Left lung (tissue), 10 donors: ENCODE results near the gene NPB. TPM values are rescaled to one million over a fixed set of nuclear protein-coding genes. Genes with fewer than 3 reads are reported as not detected.

Experiments
- ATAC-seq: fragments of 200-7000 bp; cut with Tn5 transposase; one replicate; pipeline ENCODE4 v1.9.1; 2020; ENCODE audit warnings: moderate library complexity
- DNase-seq, 4 donors: peaks; one replicate each; pipeline ENCODE4 v3.0.0-alpha.2; 2013 to 2020
- H3K27ac ChIP-seq, 2 donors: fragments of 200-600 bp; sonication (generic) in 1 of 2; one replicate each; pipeline versions ENCODE4 v1.5.0 to v1.8.0; 2020 to 2021
- H3K27me3 ChIP-seq, 2 donors: fragments of 200-600 bp; sonication (generic) in 1 of 2; one replicate each; pipeline versions ENCODE4 v1.5.0 to v1.8.0; 2020 to 2021
- H3K36me3 ChIP-seq, 2 donors: fragments of 200-600 bp; sonication (generic) in 1 of 2; one replicate each; pipeline versions ENCODE4 v1.5.0 to v1.8.0; 2020 to 2021
- H3K4me1 ChIP-seq, 2 donors: fragments of 200-600 bp; one replicate each; pipeline ENCODE4 v1.8.0; 2021
- H3K4me3 ChIP-seq, 2 donors: fragments of 200-600 bp; sonication (generic) in 1 of 2; one replicate each; pipeline versions ENCODE4 v1.5.0 to v1.8.0; 2020 to 2021; ENCODE audit warnings: mild to moderate bottlenecking in 1 of 2
- H3K9me3 ChIP-seq, 2 donors: fragments of 200-600 bp; sonication (generic) in 1 of 2; one replicate each; pipeline versions ENCODE4 v1.5.0 to v1.8.0; 2020 to 2021
- intact Hi-C, 2 donors: fragments of 100-400 bp; cut with DNase I; formaldehyde crosslinking; loops; one replicate each; pipeline versions ENCODE4 v1.11.2 to v1.14.2; 2022
- polyA plus RNA-seq, 6 donors: library from polyadenylated mRNA; unstranded; fragments of 120-200 nt; gene quantifications; one replicate each; pipeline ENCODE4 v1.2.1, GENCODE V29; 2013; ENCODE audit not compliant: insufficient read length in 6 of 6
- total RNA-seq, 2 donors: library from RNA; stranded (reverse); fragmentation: NEBNext Ultra II Directional; extraction: Animal tissue kit (Norgen Biotek cat#: 25700); gene quantifications; one replicate each; pipeline ENCODE4 v1.2.1, GENCODE V29; 2021
- TF ChIP-seq, protein P1 (sequence below), 2 donors: fragments of 200-600 bp; sonication (generic) in 1 of 2; IDR thresholded peaks; one replicate each; pipeline versions ENCODE4 v1.5.0 to v1.8.0; 2021; ENCODE audit warnings: antibody characterized with exemption in 2 of 2
- donor health status: DM: no; HTN: yes; CAD: no.
- donor health status: DM: no; HTN: no; CAD: no.

NPB gene
- total and polyA plus RNA-seq, 8 donors: 0.26 to 2.1 (median 1.3) TPM

DNA sequence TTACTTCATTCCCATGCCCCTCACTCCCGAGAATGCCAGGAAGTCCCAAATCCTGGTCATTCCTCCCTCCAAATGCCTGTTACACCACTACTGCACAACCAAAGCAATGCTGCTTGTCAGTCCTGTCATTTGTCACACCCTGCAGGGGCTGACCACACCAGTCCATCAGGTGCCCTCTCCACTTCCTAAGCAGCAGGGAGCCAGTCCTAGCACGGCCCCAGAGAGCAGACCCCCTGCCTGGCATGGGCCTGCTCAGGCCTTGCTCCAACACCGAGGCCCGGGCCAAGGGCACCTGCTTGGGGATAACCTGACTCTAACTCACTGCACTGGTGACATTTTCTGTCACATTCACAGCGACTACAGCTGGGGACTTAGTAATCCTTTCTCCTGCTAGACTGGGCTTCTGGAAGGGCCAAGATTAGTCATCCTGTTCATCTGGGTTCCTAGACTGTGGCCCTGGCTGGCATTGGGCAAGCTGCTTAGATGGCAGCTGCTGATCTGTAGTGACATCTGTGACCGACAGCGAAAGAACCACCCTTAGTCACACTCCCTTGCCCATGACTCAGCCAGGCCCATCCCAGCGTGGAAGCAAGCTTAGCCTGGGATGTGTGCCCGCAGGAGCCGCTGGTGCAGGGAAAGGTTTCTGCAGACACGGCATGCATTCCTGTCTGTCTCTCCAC lies 16.0 kb upstream of the NPB start:
- no peak for DNase-seq
- H3K4me1 ChIP-seq: peaks cover 10 to 16% of the 10 kb centered on the region in 2 donors
- H3K4me3 ChIP-seq: no peak overlapping the region
- intact Hi-C loops: no loop called here
- no peak overlapping the region for H3K27ac ChIP-seq
- peaks cover 0 to 83% of the 10 kb centered on the region in 2 donors for H3K36me3 ChIP-seq
- H3K27me3 ChIP-seq: no peaks in the 10 kb centered on the region
- TF ChIP-seq, protein P1, sequence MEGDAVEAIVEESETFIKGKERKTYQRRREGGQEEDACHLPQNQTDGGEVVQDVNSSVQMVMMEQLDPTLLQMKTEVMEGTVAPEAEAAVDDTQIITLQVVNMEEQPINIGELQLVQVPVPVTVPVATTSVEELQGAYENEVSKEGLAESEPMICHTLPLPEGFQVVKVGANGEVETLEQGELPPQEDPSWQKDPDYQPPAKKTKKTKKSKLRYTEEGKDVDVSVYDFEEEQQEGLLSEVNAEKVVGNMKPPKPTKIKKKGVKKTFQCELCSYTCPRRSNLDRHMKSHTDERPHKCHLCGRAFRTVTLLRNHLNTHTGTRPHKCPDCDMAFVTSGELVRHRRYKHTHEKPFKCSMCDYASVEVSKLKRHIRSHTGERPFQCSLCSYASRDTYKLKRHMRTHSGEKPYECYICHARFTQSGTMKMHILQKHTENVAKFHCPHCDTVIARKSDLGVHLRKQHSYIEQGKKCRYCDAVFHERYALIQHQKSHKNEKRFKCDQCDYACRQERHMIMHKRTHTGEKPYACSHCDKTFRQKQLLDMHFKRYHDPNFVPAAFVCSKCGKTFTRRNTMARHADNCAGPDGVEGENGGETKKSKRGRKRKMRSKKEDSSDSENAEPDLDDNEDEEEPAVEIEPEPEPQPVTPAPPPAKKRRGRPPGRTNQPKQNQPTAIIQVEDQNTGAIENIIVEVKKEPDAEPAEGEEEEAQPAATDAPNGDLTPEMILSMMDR (IDR thresholded peaks at IDR 0.05): no peak
- H3K9me3 ChIP-seq: no peaks in the 10 kb centered on the region
- ATAC-seq: no peak

DNA sequence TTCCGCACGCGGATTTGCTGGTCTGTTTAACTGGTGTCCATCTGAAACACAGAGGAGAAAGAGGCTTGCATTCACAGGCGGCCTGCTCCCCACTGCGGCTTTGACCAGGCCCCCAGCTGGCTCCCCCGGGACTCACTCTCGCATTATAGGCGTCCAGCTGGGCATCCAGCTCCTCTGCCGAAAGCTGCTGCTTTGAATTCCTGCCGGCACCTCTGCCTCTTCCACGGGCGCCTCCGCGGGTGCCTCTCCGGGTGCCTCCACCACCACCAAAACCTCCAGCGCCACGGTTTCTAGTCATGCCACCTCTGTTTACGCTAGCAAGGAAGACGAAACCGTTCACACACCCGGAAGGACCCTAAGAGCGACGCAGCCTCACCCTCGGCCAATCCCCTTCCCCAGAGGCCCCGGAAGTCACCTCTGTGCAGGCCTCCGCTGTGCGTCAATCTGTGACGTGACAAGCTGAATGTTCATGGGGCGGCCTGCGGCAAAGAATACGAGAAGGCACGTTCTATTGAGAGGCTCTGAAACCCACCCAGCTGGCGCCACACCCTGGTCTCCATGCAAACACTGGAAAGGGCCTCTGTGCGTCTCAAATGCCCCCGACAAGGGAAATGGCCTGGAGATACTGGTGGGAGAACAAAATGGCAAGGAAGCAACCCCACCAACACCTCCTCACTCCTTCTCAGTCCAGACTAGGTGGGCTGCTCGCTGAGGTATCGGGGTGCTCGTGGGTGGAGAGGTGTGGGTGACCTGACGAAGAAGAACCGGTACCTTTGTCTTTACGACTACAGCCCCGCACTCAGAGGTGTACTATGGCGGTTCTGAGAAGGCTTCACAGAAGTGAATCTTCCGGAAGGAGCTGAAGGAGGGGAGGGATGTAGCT lies 13.7 kb upstream of the NPB start:
- Histone ChIP-seq H3K9me3 (no peaks in the 10 kb centered on the region), H3K27me3 (no peaks in the 10 kb centered on the region), H3K27ac (no peak overlapping the region), H3K36me3 (peaks cover 0 to 67% of the 10 kb centered on the region in 2 donors), H3K4me3 (no peak overlapping the region), H3K4me1 (peaks cover 15 to 28% of the 10 kb centered on the region in 2 donors)
- ATAC-seq (no peak), DNase-seq (peak in 1 of 4 donors; percentile 69)
- TF ChIP-seq, protein P1 (IDR thresholded peaks at IDR 0.05): no peak
- intact Hi-C loops: no loop called here

DNA sequence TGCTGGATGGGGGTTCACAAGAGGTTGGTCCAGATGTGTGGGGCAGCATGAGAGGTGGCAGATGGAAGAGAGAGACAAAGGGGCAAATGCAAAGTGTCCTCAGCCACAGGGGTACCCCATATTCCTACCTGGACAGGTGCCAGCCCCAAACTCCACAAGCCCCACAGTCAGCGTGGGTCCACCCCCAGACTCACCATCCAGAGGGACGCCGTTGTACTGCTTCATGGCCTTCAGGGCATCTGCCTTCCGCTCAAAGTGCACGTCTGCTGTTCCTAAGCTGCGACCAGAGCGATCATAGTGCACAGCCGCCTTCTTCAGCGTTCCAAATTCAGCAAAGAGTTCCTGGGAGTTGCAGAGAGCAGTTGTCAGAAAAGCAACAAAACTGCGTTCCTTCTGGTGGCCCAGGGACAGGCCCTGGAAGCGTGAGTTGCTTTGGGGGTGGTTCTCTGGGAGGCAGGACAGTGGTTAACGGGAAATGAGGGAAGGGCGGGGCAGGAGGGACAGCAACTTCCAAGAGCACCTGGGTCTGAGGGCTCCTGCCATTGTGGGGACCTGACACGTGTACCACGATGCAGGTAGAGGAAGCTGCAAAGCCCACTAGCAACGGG lies 12.9 kb upstream of the NPB start:
- no peaks in the 10 kb centered on the region for H3K27me3 ChIP-seq
- no peak overlapping the region for H3K4me3 ChIP-seq
- intact Hi-C loops: no loop called here
- DNase-seq (no peak), ATAC-seq (no peak)
- H3K36me3 ChIP-seq: peaks cover 0 to 65% of the 10 kb centered on the region in 2 donors
- TF ChIP-seq, protein P1 (IDR thresholded peaks at IDR 0.05): no peak
- peaks cover 15 to 35% of the 10 kb centered on the region in 2 donors for H3K4me1 ChIP-seq
- no peaks in the 10 kb centered on the region for H3K9me3 ChIP-seq
- no peak overlapping the region for H3K27ac ChIP-seq

DNA sequence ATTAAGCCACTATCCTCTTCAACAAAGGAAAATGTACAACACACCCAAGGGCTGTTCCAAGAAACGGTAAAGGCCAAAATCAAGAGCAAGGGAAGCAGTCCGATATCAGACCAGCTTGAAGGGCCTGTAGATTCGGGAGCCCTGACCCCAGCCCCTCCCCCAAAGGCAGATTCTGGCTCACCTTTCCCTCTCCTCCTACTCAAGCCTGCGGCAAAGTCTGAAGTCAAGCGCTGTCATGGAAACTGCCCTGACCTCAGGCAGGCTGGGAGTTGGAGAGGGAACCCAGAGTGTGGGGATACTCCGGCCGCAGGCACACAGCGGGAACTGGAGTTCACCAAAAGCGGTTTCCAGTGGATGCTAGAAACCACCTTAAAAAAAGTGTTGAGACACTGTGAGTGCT lies 12.4 kb upstream of the NPB start:
- Histone ChIP-seq H3K27me3 (no peaks in the 10 kb centered on the region), H3K9me3 (no peaks in the 10 kb centered on the region), H3K36me3 (peaks cover 0 to 65% of the 10 kb centered on the region in 2 donors), H3K4me3 (peak overlapping the region in 1 of 2 donors; percentile 95), H3K27ac (no peak overlapping the region), H3K4me1 (peaks cover 15 to 35% of the 10 kb centered on the region in 2 donors)
- DNase-seq (no peak), ATAC-seq (no peak)
- intact Hi-C loops: no loop called here
- TF ChIP-seq, protein P1 (IDR thresholded peaks at IDR 0.05): no peak
